ENCODE results near the gene HCST.

HCST gene

DNA sequence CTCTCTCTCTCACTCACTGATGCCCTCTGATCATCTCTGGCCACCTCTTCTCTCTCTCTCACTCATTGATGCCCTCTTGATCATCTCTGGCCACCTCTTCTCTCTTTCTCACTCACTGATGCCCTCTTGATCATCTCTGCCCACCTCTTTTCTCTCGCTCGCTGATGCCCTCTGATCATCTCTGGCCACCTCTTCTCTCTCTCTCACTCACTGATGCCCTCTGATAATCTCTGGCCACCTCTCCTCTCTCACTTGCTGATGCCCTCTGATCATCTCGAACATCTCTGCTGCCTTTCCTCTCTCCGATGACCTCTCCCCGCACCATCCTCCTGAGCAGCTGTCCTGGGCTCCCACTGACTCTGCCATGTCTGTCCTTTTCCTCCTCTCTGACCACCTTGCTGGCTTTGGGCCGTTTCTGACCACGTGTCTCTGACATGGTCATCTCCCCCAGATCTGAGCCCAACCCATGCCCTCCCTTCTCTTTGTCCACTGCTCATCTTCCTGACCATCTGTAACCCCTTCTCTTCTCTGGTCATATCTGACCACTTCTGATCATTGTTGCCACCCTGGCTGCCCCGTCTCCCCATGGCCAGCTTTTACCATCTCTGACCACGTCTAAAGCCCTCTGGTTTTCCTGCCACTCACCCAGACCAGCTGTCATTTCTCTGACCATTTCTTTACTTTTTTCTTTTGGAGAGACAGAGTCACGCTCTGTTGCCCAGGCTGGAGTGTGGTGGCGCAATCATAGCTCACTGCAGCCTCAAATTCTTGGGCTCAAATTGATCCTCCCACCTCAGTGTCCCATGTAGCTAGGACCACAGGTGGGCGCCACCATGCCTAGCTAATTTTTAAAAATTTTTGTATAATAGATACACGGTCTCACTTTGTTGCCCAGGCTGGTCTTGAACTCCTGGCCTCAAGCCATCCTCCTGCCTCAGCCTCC lies 36.2 kb downstream of the HCST start:
- DNase-seq, result no peak

DNA sequence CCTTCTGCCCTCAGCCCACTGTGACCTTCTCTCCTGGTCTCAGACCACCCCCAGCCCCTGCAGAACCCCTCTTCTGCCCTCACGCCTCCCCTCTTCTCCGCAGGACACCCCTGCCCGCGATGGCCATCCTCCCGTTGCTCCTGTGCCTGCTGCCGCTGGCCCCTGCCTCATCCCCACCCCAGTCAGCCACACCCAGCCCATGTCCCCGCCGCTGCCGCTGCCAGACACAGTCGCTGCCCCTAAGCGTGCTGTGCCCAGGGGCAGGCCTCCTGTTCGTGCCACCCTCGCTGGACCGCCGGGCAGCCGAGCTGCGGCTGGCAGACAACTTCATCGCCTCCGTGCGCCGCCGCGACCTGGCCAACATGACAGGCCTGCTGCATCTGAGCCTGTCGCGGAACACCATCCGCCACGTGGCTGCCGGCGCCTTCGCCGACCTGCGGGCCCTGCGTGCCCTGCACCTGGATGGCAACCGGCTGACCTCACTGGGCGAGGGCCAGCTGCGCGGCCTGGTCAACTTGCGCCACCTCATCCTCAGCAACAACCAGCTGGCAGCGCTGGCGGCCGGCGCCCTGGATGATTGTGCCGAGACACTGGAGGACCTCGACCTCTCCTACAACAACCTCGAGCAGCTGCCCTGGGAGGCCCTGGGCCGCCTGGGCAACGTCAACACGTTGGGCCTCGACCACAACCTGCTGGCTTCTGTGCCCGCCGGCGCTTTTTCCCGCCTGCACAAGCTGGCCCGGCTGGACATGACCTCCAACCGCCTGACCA lies 37.2 kb downstream of the HCST start:
- no peak for DNase-seq

- no peak for DNase-seq
Observed at GRCh38 chr19:35940078-35940775, 37.9 kb downstream of the HCST start.

- DNase-seq, result no peak
Observed at GRCh38 chr19:35940839-35941238, 38.5 kb downstream of the HCST start.

GRCh38 chr19:35942235-35942634 lies 39.9 kb downstream of the HCST start:
- no peak for DNase-seq

DNA sequence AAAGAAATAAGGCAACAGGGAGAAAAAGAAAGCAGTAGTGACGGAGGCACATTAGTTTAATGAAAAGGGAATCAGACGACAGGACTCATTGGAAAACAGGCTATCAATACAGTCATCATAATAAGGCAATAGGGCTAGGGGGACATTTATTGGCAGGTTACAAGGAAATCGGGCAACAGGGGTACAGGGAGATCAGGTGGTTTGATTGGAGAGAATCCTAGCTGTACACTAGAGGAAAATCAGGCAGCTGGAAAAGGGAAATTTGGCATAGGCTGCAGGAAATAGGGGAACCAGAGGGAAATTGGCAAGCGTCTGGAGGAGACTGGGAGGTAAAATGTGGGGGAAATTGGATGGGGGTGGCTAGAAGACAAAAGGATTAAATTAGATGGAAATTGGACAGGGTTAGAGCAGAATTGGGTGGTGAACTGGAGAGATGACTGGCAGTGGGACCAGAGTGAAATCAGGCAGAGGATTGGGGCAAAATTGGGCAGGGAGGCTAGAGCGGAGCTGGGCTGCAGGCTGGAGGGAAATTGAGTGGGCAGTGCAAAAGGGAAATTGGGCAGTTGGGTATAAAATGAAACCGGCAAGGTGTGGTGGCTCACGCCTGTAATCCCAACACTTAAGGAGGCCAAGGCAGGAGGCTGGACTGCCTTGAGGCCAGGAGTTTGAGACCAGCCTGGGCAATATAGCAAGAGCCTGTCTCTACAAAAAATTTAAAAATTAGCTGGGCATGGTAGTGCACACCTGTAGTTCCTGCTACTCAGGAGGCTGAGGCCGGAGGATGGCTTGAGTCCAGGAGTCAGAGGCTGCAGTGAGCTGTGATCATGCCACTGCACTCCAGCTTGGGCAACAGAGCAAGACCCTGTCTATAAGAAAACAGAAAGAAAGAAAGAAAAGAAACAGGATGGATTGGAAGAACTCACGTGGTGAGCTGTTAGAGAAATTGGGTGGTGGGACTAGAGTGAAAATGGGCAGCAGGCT lies 41.3 kb downstream of the HCST start:
- no peak for DNase-seq

GRCh38 chr19:35944556-35944955 lies 42.2 kb downstream of the HCST start:
- DNase-seq, result no peak

DNA sequence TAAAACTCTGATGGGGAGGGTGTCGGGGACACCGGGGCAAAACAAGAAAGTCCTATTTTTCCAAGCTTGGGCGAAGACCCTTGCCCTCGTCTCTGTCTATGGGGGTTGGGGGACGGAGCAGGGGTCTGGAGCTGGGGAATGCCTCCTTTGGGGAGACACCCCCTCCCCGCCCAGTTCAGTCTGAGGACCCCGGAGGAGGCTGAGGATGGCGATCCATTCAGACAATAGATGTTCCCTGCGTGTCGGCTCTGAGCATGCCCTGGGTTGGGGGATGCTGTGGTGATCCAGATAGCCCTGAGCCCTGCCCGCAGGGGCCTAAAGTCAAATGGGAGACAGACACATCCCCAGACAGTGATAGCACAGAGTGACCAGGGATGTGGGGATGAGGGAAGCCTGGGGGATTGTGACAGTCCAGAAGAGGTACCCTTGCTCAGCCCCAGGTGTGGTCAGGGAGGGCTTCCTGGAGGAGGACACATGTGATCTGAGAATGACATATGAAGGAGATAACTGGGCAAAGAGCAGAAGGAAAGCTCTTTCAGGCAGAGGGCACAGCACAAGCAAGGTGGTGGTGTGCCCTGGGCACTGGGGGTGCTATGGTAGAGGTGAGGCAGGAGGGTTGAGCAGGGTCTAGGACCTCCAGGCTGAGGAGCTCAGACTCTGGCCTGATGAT lies 42.9 kb downstream of the HCST start:
- DNase-seq, result no peak

GRCh38 chr19:35946203-35946602 lies 43.9 kb downstream of the HCST start:
- DNase-seq, result no peak

DNA sequence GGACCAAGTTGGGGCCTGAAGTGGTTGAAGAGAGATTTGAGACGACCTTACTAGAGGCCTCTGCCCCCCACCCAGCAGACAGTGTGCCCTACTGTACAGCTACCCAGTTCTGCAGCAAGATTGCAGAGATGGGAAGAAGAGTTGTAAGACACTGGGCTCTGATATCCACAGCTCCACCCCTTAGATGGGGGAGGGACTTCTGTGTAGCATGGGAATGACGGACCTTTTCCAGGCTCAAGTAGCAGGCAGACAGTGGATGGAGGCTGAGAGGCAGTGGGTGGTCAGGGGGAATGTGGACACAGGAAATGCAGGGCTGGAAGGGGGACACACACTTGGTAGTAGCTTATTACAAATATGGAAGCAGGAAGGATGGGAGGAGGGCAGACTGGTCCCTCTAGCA lies 46.8 kb downstream of the HCST start:
- no peak for DNase-seq
